K562 (cell line): ENCODE data around the gene TAS1R3. TPM values are rescaled to one million over a fixed set of nuclear protein-coding genes. Genes with fewer than 3 reads are reported as not detected.

ENCODE experiments used
- ATF3 ChIP-seq, 2 experiments: fragments of 450-650 bp in 1 of 2; sonication (generic) in 1 of 2; formaldehyde crosslinking in 1 of 2; IDR thresholded peaks in 1 of 2; conservative IDR thresholded peaks in 1 of 2; 2 replicates each; pipeline versions ENCODE4 v1.6.1 to v1.8.1; 2016 to 2023; ENCODE audit warnings: mild to moderate bottlenecking in 2 of 2, moderate library complexity in 2 of 2, inconsistent platforms in 1 of 2, missing genetic modification reagents in 1 of 2
- BHLHE40 ChIP-seq: IDR thresholded peaks from 2 replicates; pipeline ENCODE4 v1.6.1; 2011; ENCODE audit warnings: low read length, improper control_type of control experiment
- HDAC1 ChIP-seq, 2 experiments: fragments of 450-650 bp; IDR thresholded peaks; 2 replicates each; pipeline ENCODE4 v1.6.1; 2016 to 2017; ENCODE audit warnings: inconsistent platforms in 1 of 2, mild to moderate bottlenecking in 1 of 2, moderate library complexity in 1 of 2
- HSF4 ChIP-seq: fragments of 250-450 bp; sonication (Bioruptor Pico); IDR thresholded peaks from 2 replicates; pipeline ENCODE4 v2.1.2; 2022; ENCODE audit warnings: mild to moderate bottlenecking, moderate library complexity, borderline replicate concordance
- ID3 ChIP-seq, 2 experiments: fragments of 250-450 bp in 1 of 2; fragments of 450-650 bp in 1 of 2; sonication (Bioruptor Pico) in 1 of 2; IDR thresholded peaks; 2 replicates each; pipeline versions ENCODE4 v1.6.1 to v1.8.0; 2016 to 2021; ENCODE audit warnings: mild to moderate bottlenecking in 2 of 2, moderate library complexity in 2 of 2, missing compliant biosample characterization in 1 of 2, missing genetic modification characterization in 1 of 2
- NCOA1 ChIP-seq: fragments of 450-650 bp; IDR thresholded peaks from 2 replicates; pipeline ENCODE4 v1.6.1; 2016; ENCODE audit warnings: low read depth
- RCOR1 ChIP-seq, 2 experiments: IDR thresholded peaks; 2 replicates each; pipeline ENCODE4 v1.6.1; 2012; ENCODE audit warnings: low read depth in 2 of 2, low read length in 2 of 2, borderline replicate concordance in 1 of 2, improper control_type of control experiment in 1 of 2
- SAFB ChIP-seq: fragments of 200-400 bp; formaldehyde crosslinking; IDR thresholded peaks from 2 replicates; pipeline ENCODE4 v1.6.1; 2017; ENCODE audit warnings: low read depth, low read length, borderline replicate concordance
- ZFP36 ChIP-seq: fragments of 150-350 bp; IDR thresholded peaks from 2 replicates; pipeline ENCODE4 v1.6.1; 2018; ENCODE audit warnings: low read length, low read depth; ENCODE audit not compliant: partially characterized antibody
- ZNF224 ChIP-seq: sonication (generic); formaldehyde crosslinking; IDR thresholded peaks from 2 replicates; pipeline ENCODE4 v1.8.0; 2022; ENCODE audit warnings: mild to moderate bottlenecking, missing genetic modification reagents
- ZNF316 ChIP-seq: fragments of 450-650 bp; IDR thresholded peaks from 2 replicates; pipeline ENCODE4 v1.6.1; 2016
- ZNF354B ChIP-seq: fragments of 250-450 bp; sonication (Bioruptor Pico); IDR thresholded peaks from 2 replicates; pipeline ENCODE4 v1.4.0; 2020
- ZNF398 ChIP-seq: fragments of 250-450 bp; sonication (Bioruptor Pico); IDR thresholded peaks from 2 replicates; pipeline ENCODE4 v1.8.0; 2021; ENCODE audit warnings: moderate library complexity, mild to moderate bottlenecking, inconsistent platforms
- ZNF57 ChIP-seq: fragments of 450-650 bp; formaldehyde crosslinking; IDR thresholded peaks from 2 replicates; pipeline ENCODE4 v1.4.0; 2020; ENCODE audit warnings: mild to moderate bottlenecking, moderate library complexity
- polyA plus RNA-seq, 8 experiments: library from polyadenylated mRNA; depleted of rRNA in 4 of 8; stranded (reverse) in 5 of 8; unstranded in 3 of 8; fragments of >200 nt; fragmentation: Nextera tagmentation in 2 of 8; fragmentation: Illumina TruSeq in 1 of 8; extraction: Ambion mirVana in 2 of 8; extraction: Trizol in 1 of 8; gene quantifications; 2 replicates each; pipeline versions ENCODE4 v1.2.1 to v1.2.3, GENCODE V29; 2011 to 2014; ENCODE audit warnings: inconsistent platforms in 1 of 8, missing spikeins in 1 of 8
- total RNA-seq, 7 experiments: library from RNA; depleted of rRNA in 6 of 7; stranded (reverse); fragments of >200 nt in 6 of 7; fragmentation: Illumina TruSeq in 2 of 7; extraction: Trizol in 2 of 7; gene quantifications; 2 replicates each; pipeline versions ENCODE4 v1.2.1 to v1.2.3, GENCODE V29; 2011 to 2021; ENCODE audit warnings: low replicate concordance in 1 of 7
- TF ChIP-seq, protein P1 (sequence below), 2 experiments: fragments of 450-650 bp; formaldehyde crosslinking in 1 of 2; IDR thresholded peaks; 2 replicates each; pipeline versions ENCODE4 v1.4.0 to v1.6.1; 2014 to 2020; ENCODE audit warnings: mild to moderate bottlenecking in 2 of 2, borderline replicate concordance in 1 of 2, low read depth in 1 of 2

The TAS1R3 gene
- total and polyA plus RNA-seq, 9 of the 15 experiments (the other 6 are each of a cell fraction or from before 2014, with no cell fraction given): 0.07 to 0.13 TPM; not detected in 7

GRCh38 chr1:1281533-1282321, 49.4 kb upstream of the TAS1R3 start (continued):
- no peak for TF ChIP-seq ID3 (CRISPR knock-in tag; IDR thresholded peaks at IDR 0.05)
- TF ChIP-seq ID3 (tag; IDR thresholded peaks at IDR 0.05): no peak
- TF ChIP-seq SAFB: no peak
- no peak for TF ChIP-seq NCOA1
- TF ChIP-seq BHLHE40: no peak
- peak; percentile 92 for TF ChIP-seq ZFP36
- TF ChIP-seq ZNF354B (CRISPR knock-in tag): no peak
- TF ChIP-seq ZNF224 (CRISPR knock-in tag): no peak
- TF ChIP-seq, protein P1, sequence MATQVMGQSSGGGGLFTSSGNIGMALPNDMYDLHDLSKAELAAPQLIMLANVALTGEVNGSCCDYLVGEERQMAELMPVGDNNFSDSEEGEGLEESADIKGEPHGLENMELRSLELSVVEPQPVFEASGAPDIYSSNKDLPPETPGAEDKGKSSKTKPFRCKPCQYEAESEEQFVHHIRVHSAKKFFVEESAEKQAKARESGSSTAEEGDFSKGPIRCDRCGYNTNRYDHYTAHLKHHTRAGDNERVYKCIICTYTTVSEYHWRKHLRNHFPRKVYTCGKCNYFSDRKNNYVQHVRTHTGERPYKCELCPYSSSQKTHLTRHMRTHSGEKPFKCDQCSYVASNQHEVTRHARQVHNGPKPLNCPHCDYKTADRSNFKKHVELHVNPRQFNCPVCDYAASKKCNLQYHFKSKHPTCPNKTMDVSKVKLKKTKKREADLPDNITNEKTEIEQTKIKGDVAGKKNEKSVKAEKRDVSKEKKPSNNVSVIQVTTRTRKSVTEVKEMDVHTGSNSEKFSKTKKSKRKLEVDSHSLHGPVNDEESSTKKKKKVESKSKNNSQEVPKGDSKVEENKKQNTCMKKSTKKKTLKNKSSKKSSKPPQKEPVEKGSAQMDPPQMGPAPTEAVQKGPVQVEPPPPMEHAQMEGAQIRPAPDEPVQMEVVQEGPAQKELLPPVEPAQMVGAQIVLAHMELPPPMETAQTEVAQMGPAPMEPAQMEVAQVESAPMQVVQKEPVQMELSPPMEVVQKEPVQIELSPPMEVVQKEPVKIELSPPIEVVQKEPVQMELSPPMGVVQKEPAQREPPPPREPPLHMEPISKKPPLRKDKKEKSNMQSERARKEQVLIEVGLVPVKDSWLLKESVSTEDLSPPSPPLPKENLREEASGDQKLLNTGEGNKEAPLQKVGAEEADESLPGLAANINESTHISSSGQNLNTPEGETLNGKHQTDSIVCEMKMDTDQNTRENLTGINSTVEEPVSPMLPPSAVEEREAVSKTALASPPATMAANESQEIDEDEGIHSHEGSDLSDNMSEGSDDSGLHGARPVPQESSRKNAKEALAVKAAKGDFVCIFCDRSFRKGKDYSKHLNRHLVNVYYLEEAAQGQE (IDR thresholded peaks at IDR 0.05; ENCODE audit: borderline replicate concordance): peak; percentile 35; the same call in 1 of the 2 replicates
- TF ChIP-seq, protein P1 (CRISPR knock-in tag; IDR thresholded peaks at IDR 0.05; ENCODE audit: low read depth): no peak
- TF ChIP-seq ZNF316: no peak
- TF ChIP-seq ATF3 (IDR thresholded peaks at IDR 0.05): peak; percentile 60
- no peak for TF ChIP-seq ATF3 (CRISPR knock-in tag; conservative IDR thresholded peaks at IDR 0.05)
- TF ChIP-seq RCOR1 (IDR thresholded peaks at IDR 0.05; ENCODE audit: borderline replicate concordance in 1 of 2, low read depth in 2 of 2, low read length in 2 of 2): 0 out of 4 replicates have a peak, but pooled peaks of 1 of the 2 experiments have one; percentile 34
- no peak for TF ChIP-seq ZNF57 (CRISPR knock-in tag)
- no peak for TF ChIP-seq HSF4
- no peak for TF ChIP-seq ZNF398 (CRISPR knock-in tag)
- no peak for TF ChIP-seq HDAC1 (IDR thresholded peaks at IDR 0.05)
